ENCODE measurements around the gene GPNMB. TPM values are rescaled to one million over a fixed set of nuclear protein-coding genes. Genes with fewer than 3 reads are reported as not detected.

The GPNMB gene
- polyA plus RNA-seq, 4 donors: 1.6 to 27.0 (median 7.1) TPM

DNA sequence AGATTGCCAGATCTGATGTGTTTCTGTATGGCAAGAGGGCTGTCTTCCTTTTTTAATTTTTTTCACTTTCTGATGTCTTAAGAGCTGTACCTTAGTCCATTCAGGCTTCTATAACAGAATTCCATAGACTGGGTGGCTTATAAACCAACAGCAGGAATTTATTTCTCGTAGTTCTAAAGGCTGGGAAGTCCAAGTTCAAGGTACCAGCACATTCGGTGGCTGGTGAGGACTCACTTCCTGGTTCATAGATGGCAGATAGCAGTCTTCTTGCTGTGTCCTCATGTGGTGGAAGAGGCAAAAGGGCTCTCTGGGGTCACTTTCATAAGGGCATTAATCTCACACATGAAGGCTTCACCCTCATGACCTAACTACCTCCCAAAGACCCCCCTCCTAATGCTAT is 20.8 kb downstream of the GPNMB start:
- Histone ChIP-seq H3K27ac (ENCODE audit: low read depth in 1 of 3, low read length in 2 of 3) (no peak overlapping the region), H3K27me3 (ENCODE audit: control insufficient read depth in 3 of 3, insufficient read depth in 3 of 3, low read length in 3 of 3) (no peaks in the 10 kb centered on the region), H3K36me3 (ENCODE audit: control insufficient read depth in 3 of 3, insufficient read depth in 2 of 3, low read depth in 1 of 3, low read length in 3 of 3) (no peaks in the 10 kb centered on the region), H3K4me3 (ENCODE audit: low read depth in 1 of 3, low read length in 3 of 3) (no peak overlapping the region), H3K4me1 (ENCODE audit: control insufficient read depth in 3 of 3, insufficient read depth in 2 of 3, low read depth in 1 of 3, low read length in 2 of 3) (no peaks in the 10 kb centered on the region), H3K9me3 (ENCODE audit: control insufficient read depth in 2 of 2, insufficient read depth in 1 of 2, low read depth in 1 of 2, low read length in 1 of 2) (peaks cover 0 to 3% of the 10 kb centered on the region in 2 donors)
- DNase-seq: no peak
- FAIRE-seq: no peak
- WGBS, 3 donors: 87 to 98% (median 94%) methylated on average over 2 of the region's 2 CpGs

DNA sequence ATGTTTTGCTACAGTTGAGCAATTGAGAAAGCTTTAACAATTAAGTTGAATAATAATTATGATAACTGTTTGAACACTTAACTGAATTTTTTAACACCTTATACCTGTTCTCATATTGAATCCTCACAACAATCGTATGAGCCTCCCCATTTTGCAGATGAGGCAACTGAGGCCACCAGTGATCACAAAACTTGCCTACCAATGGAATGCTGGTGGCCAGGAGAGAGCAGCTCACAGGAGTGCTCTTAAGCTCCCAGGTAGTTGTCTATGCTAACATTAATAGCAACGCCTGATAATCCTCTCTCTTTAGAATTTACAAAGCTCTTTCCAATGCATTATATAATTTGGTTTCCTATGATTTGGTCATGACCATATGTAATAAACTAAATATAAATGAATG is 21.6 kb downstream of the GPNMB start:
- WGBS, 3 donors: 93 to 97% (median 94%) methylated on average over 2 of the region's 2 CpGs
- DNase-seq (no peak), FAIRE-seq (no peak)
- H3K27me3 ChIP-seq (ENCODE audit: control insufficient read depth in 3 of 3, insufficient read depth in 3 of 3, low read length in 3 of 3): no peaks in the 10 kb centered on the region
- no peak overlapping the region for H3K27ac ChIP-seq (ENCODE audit: low read depth in 1 of 3, low read length in 2 of 3)
- no peak overlapping the region for H3K4me3 ChIP-seq (ENCODE audit: low read depth in 1 of 3, low read length in 3 of 3)
- no peaks in the 10 kb centered on the region for H3K36me3 ChIP-seq (ENCODE audit: control insufficient read depth in 3 of 3, insufficient read depth in 2 of 3, low read depth in 1 of 3, low read length in 3 of 3)
- peaks cover 0 to 3% (median 0%) of the 10 kb centered on the region in 3 donors for H3K4me1 ChIP-seq (ENCODE audit: control insufficient read depth in 3 of 3, insufficient read depth in 2 of 3, low read depth in 1 of 3, low read length in 2 of 3)
- peaks cover 0 to 3% of the 10 kb centered on the region in 2 donors for H3K9me3 ChIP-seq (ENCODE audit: control insufficient read depth in 2 of 2, insufficient read depth in 1 of 2, low read depth in 1 of 2, low read length in 1 of 2)

DNA sequence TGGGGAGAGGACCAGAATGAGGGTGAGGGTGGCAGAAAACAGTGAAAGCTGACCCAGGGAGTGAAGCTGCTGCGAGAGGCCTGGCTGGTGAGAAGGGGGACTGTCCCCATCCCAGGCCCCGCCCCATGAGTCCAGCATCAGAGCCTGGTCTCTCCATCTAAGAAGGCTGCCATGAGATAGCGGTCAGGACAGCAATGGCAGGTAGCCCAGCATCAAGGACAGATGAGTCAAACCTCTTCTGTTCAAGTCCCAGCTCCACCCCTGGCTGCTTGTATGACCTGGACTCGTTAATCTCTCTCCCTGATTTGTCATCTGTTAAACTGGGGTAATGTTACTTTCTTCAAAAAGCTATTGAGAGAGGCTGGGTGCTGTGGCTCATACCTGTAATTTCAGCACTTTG is 22.2 kb downstream of the GPNMB start:
- FAIRE-seq: no peak
- H3K4me1 ChIP-seq (ENCODE audit: control insufficient read depth in 3 of 3, insufficient read depth in 2 of 3, low read depth in 1 of 3, low read length in 2 of 3): peaks cover 0 to 3% (median 0%) of the 10 kb centered on the region in 3 donors
- 79 to 81% (median 81%) methylated on average over 4 of the region's 4 CpGs for WGBS, 3 donors
- no peak for DNase-seq
- no peak overlapping the region for H3K4me3 ChIP-seq (ENCODE audit: low read depth in 1 of 3, low read length in 3 of 3)
- no peaks in the 10 kb centered on the region for H3K36me3 ChIP-seq (ENCODE audit: control insufficient read depth in 3 of 3, insufficient read depth in 2 of 3, low read depth in 1 of 3, low read length in 3 of 3)
- H3K27me3 ChIP-seq (ENCODE audit: control insufficient read depth in 3 of 3, insufficient read depth in 3 of 3, low read length in 3 of 3): no peaks in the 10 kb centered on the region
- no peak overlapping the region for H3K27ac ChIP-seq (ENCODE audit: low read depth in 1 of 3, low read length in 2 of 3)
- H3K9me3 ChIP-seq (ENCODE audit: control insufficient read depth in 2 of 2, insufficient read depth in 1 of 2, low read depth in 1 of 2, low read length in 1 of 2): peaks cover 0 to 3% of the 10 kb centered on the region in 2 donors

DNA sequence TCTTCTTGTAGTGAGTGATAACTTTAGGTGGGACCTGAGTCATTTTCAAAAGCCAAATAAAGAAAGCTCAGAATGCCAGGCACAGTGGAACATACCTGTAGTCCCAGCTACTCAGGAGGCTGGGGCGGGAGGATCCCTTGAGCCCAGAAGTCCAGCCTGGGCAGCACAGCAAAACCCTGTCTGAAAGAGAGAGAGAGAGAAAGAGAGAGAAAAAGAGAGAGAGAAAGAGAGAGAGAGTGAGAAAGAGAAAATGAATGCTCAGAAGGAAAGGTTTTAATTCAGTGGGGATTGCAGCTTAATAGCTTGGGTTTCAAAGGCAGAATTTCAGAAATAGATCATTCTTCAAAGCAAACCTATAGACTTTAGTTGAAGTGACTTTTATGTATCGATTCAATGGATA is 25.7 kb downstream of the GPNMB start:
- no peaks in the 10 kb centered on the region for H3K36me3 ChIP-seq (ENCODE audit: control insufficient read depth in 3 of 3, insufficient read depth in 2 of 3, low read depth in 1 of 3, low read length in 3 of 3)
- no peak overlapping the region for H3K4me3 ChIP-seq (ENCODE audit: low read depth in 1 of 3, low read length in 3 of 3)
- H3K27ac ChIP-seq (ENCODE audit: low read depth in 1 of 3, low read length in 2 of 3): no peak overlapping the region
- H3K4me1 ChIP-seq (ENCODE audit: control insufficient read depth in 3 of 3, insufficient read depth in 2 of 3, low read depth in 1 of 3, low read length in 2 of 3): peaks cover 0 to 3% (median 0%) of the 10 kb centered on the region in 3 donors
- peaks cover 0 to 3% of the 10 kb centered on the region in 2 donors for H3K9me3 ChIP-seq (ENCODE audit: control insufficient read depth in 2 of 2, insufficient read depth in 1 of 2, low read depth in 1 of 2, low read length in 1 of 2)
- FAIRE-seq (no peak), DNase-seq (no peak)
- whole genome bisulfite sequencing, 3 donors: 86 to 93% (median 86%) methylated on average over 2 of the region's 2 CpGs
- H3K27me3 ChIP-seq (ENCODE audit: control insufficient read depth in 3 of 3, insufficient read depth in 3 of 3, low read length in 3 of 3): no peaks in the 10 kb centered on the region

DNA sequence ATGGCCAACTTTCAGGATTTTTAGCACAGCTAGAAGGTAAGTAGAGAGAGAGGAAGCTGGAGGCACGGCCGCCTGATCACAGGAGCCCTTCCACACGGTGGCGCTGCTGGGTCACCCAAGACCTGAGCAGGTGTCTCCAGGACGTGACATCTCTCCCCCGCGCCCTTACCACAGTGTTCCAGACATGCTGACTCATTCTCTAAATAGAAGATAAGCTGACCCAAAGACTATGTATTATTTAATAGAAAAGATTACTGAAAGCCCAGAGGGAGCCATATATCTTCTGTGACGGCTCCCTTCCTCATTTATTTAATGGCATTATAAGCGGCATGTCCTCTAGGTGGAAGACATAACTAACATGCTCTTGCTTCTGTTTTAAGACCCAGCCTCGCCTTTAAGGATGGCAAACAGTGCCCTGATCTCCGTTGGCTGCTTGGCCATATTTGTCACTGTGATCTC is 26.6 kb downstream of the GPNMB start:
- H3K27me3 ChIP-seq (ENCODE audit: control insufficient read depth in 3 of 3, insufficient read depth in 3 of 3, low read length in 3 of 3): no peaks in the 10 kb centered on the region
- FAIRE-seq: no peak

DNA sequence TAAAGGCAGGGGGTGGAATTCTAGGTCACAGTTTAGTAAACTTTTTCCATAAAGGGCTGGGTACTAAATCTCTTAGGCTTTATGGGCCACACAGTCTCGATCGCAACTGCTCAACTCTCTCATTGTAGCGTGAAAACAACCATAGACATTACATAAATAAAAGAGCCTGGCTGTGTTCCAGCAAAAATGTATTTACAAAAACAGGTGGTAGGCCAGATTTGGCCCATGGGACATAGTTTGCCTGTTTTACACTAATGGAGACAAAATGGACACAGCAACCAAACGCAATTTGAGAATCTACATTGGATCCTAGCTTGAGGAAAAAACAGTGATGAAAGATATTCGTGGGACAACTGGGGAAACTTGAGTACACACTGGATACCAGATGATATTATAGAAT is 29.3 kb downstream of the GPNMB start:
- H3K4me3 ChIP-seq (ENCODE audit: low read depth in 1 of 3, low read length in 3 of 3): no peak overlapping the region
- WGBS, 3 donors: 78 to 87% (median 81%) methylated on average over 5 of the region's 5 CpGs

More for the DNA sequence above, 26.6 kb downstream of the GPNMB start:
- Histone ChIP-seq H3K9me3 (ENCODE audit: control insufficient read depth in 2 of 2, insufficient read depth in 1 of 2, low read depth in 1 of 2, low read length in 1 of 2) (no peaks in the 10 kb centered on the region), H3K27ac (ENCODE audit: low read depth in 1 of 3, low read length in 2 of 3) (peak overlapping the region in 1 of 3 donors; percentile 62), H3K4me3 (ENCODE audit: low read depth in 1 of 3, low read length in 3 of 3) (no peak overlapping the region), H3K4me1 (ENCODE audit: control insufficient read depth in 3 of 3, insufficient read depth in 2 of 3, low read depth in 1 of 3, low read length in 2 of 3) (peaks cover 0 to 3% (median 0%) of the 10 kb centered on the region in 3 donors), H3K36me3 (ENCODE audit: control insufficient read depth in 3 of 3, insufficient read depth in 2 of 3, low read depth in 1 of 3, low read length in 3 of 3) (no peaks in the 10 kb centered on the region)
- WGBS, 3 donors: 2 to 11% (median 4%) methylated on average over 11 of the region's 11 CpGs
- DNase-seq: peak; percentile 96 to 98

DNA sequence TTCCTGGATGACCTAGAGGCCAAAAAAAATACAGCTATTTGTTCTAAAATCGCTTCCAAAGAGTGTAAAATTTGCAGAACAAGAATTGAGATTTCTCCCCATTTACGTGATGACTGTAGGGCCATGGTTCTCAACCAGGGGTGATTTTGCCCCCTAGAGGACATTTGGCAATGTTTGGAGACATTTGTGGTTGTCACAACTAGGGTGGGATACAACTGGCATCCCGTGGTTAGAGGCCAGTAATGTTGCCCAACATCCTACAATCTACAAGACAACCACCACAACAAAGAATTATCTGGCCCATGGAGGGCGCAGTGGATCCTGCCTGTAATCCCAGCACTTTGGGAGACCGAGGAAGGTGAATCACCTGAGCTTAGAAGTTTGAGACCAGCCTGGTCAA is 29.8 kb downstream of the GPNMB start:
- Histone ChIP-seq H3K36me3 (ENCODE audit: control insufficient read depth in 3 of 3, insufficient read depth in 2 of 3, low read depth in 1 of 3, low read length in 3 of 3) (no peaks in the 10 kb centered on the region), H3K4me1 (ENCODE audit: control insufficient read depth in 3 of 3, insufficient read depth in 2 of 3, low read depth in 1 of 3, low read length in 2 of 3) (peaks cover 0 to 3% (median 0%) of the 10 kb centered on the region in 3 donors), H3K9me3 (ENCODE audit: control insufficient read depth in 2 of 2, insufficient read depth in 1 of 2, low read depth in 1 of 2, low read length in 1 of 2) (no peaks in the 10 kb centered on the region), H3K27ac (ENCODE audit: low read depth in 1 of 3, low read length in 2 of 3) (no peak overlapping the region), H3K4me3 (ENCODE audit: low read depth in 1 of 3, low read length in 3 of 3) (no peak overlapping the region), H3K27me3 (ENCODE audit: control insufficient read depth in 3 of 3, insufficient read depth in 3 of 3, low read length in 3 of 3) (no peaks in the 10 kb centered on the region)
- DNase-seq (no peak), FAIRE-seq (no peak)
- WGBS, 3 donors: 67 to 74% (median 72%) methylated on average over 5 of the region's 5 CpGs

More for the DNA sequence above, 29.3 kb downstream of the GPNMB start:
- DNase-seq (no peak), FAIRE-seq (no peak)
- Histone ChIP-seq H3K27ac (ENCODE audit: low read depth in 1 of 3, low read length in 2 of 3) (no peak overlapping the region), H3K9me3 (ENCODE audit: control insufficient read depth in 2 of 2, insufficient read depth in 1 of 2, low read depth in 1 of 2, low read length in 1 of 2) (no peaks in the 10 kb centered on the region), H3K27me3 (ENCODE audit: control insufficient read depth in 3 of 3, insufficient read depth in 3 of 3, low read length in 3 of 3) (no peaks in the 10 kb centered on the region), H3K36me3 (ENCODE audit: control insufficient read depth in 3 of 3, insufficient read depth in 2 of 3, low read depth in 1 of 3, low read length in 3 of 3) (no peaks in the 10 kb centered on the region), H3K4me1 (ENCODE audit: control insufficient read depth in 3 of 3, insufficient read depth in 2 of 3, low read depth in 1 of 3, low read length in 2 of 3) (peaks cover 0 to 3% (median 0%) of the 10 kb centered on the region in 3 donors)

DNA sequence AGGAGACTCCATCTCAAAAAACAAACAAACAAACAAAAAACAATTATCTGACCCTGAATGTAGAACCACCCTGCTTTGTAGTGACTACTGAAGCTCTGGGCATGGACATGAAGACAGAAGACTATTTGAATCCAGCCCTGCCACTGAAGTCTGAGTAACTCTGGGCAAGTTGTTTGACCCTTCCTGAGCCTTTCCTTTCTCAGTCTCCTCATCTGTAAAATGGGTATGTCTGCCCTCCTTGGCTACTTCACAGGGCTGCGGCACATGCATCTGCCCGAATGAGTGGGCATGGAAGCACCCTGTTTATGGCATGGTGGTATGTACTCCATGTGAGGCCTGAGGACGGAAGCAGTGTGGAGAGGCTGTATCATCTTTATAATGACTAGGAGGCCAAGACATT is 30.4 kb downstream of the GPNMB start:
- no peaks in the 10 kb centered on the region for H3K36me3 ChIP-seq (ENCODE audit: control insufficient read depth in 3 of 3, insufficient read depth in 2 of 3, low read depth in 1 of 3, low read length in 3 of 3)
- no peaks in the 10 kb centered on the region for H3K27me3 ChIP-seq (ENCODE audit: control insufficient read depth in 3 of 3, insufficient read depth in 3 of 3, low read length in 3 of 3)
- WGBS, 3 donors: 78 to 85% (median 85%) methylated on average over 3 of the region's 3 CpGs
- H3K4me3 ChIP-seq (ENCODE audit: low read depth in 1 of 3, low read length in 3 of 3): no peak overlapping the region
- no peak overlapping the region for H3K27ac ChIP-seq (ENCODE audit: low read depth in 1 of 3, low read length in 2 of 3)
- H3K4me1 ChIP-seq (ENCODE audit: control insufficient read depth in 3 of 3, insufficient read depth in 2 of 3, low read depth in 1 of 3, low read length in 2 of 3): peaks cover 0 to 3% (median 0%) of the 10 kb centered on the region in 3 donors
- H3K9me3 ChIP-seq (ENCODE audit: control insufficient read depth in 2 of 2, insufficient read depth in 1 of 2, low read depth in 1 of 2, low read length in 1 of 2): no peaks in the 10 kb centered on the region
- no peak for DNase-seq
- FAIRE-seq: no peak

DNA sequence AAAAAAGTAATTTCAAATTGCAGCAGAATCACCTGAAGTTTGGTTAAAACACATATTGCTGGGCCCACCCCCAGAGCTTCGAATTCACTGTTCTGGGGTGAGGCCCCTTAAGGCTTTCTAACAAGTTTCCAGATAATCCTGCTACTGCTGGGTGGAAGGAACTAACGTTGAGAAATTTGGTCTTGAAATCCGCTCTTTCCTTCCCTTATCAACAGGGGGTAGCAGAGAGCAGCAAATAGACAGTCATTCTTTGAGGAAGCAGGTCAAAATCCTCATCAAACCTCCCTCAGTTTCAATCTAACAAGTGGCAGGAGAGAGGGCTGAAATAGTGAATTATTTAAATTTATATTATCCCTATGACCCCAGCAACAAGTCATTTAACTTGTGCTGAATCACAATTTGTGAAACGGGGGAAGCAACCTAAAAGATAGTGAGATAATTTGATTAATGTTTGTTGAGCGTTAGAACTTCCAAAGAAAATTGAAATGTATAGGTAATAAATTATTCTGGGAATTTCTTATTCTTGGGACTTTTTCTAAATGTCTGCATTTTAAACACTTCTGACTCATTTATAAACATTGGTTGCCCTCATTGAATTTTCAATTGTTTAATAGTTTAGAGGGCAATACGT is 30.9 kb downstream of the GPNMB start:
- FAIRE-seq: no peak
- peak; percentile 76 to 77 for DNase-seq
- Histone ChIP-seq H3K36me3 (ENCODE audit: control insufficient read depth in 3 of 3, insufficient read depth in 2 of 3, low read depth in 1 of 3, low read length in 3 of 3) (no peaks in the 10 kb centered on the region), H3K4me1 (ENCODE audit: control insufficient read depth in 3 of 3, insufficient read depth in 2 of 3, low read depth in 1 of 3, low read length in 2 of 3) (peaks cover 0 to 3% (median 0%) of the 10 kb centered on the region in 3 donors), H3K9me3 (ENCODE audit: control insufficient read depth in 2 of 2, insufficient read depth in 1 of 2, low read depth in 1 of 2, low read length in 1 of 2) (no peaks in the 10 kb centered on the region), H3K27ac (ENCODE audit: low read depth in 1 of 3, low read length in 2 of 3) (no peak overlapping the region), H3K4me3 (ENCODE audit: low read depth in 1 of 3, low read length in 3 of 3) (no peak overlapping the region), H3K27me3 (ENCODE audit: control insufficient read depth in 3 of 3, insufficient read depth in 3 of 3, low read length in 3 of 3) (no peaks in the 10 kb centered on the region)
- 31 to 33% (median 33%) methylated on average over 6 of the region's 6 CpGs for WGBS, 3 donors

Measured in small intestine (tissue), 7 donors.